ENCODE results near the gene LRRC27. TPM values are rescaled to one million over a fixed set of nuclear protein-coding genes. Genes with fewer than 3 reads are reported as not detected.

Gene LRRC27
- total RNA-seq, 3 donors from 2014 or later: 0.89 to 2.0 (median 1.1) TPM

DNA sequence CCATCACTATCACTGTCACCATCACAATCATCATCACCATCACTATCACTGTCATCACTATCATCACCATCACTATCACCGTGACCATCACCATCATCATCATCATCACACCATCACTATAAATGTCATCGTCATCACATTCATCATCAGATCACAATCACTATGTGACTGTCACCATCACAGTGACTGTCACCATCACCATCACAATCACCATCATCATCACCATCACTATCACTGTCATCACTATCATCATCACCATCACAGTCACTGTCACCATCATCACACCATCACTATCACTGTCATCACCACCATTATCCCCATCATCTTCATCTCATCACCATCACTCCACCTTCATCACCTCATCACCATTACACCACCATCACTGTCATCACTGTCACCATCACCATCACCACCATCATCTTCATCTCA is 96.0 kb downstream of the LRRC27 start:
- ATAC-seq: peak in 1 of 2 donors; percentile 22

GRCh38 chr10:132428486-132428995 is 96.5 kb downstream of the LRRC27 start:
- no peak for DNase-seq
- Mint-ChIP-seq H3K4me1 (ENCODE audit: low read depth) (peaks cover 8% of the 10 kb centered on the region), H3K27me3 (ENCODE audit: low read depth) (no peaks in the 10 kb centered on the region), H3K36me3 (ENCODE audit: insufficient read depth) (no peaks in the 10 kb centered on the region), H3K4me3 (no peak overlapping the region), H3K9me3 (no peaks in the 10 kb centered on the region)
- no peak for ATAC-seq

More for the DNA sequence above, 96.0 kb downstream of the LRRC27 start:
- no peak for DNase-seq
- H3K4me3 Mint-ChIP-seq: no peak overlapping the region
- H3K4me1 Mint-ChIP-seq (ENCODE audit: low read depth): peaks cover 13% of the 10 kb centered on the region
- no peaks in the 10 kb centered on the region for H3K36me3 Mint-ChIP-seq (ENCODE audit: insufficient read depth)
- H3K27me3 Mint-ChIP-seq (ENCODE audit: low read depth): no peaks in the 10 kb centered on the region
- H3K9me3 Mint-ChIP-seq: no peaks in the 10 kb centered on the region

Other genes with a start within 250 kb of the LRRC27 start
- gene DPYSL4, start 145.2 kb upstream of the LRRC27 start, total RNA-seq: 1 to 10 TPM; 1.6 to 6.3 (median 3.4) TPM
- 10 to 100 TPM; 14.8 to 18.0 (median 15.3) TPM for gene STK32C, start 24.2 kb upstream of the LRRC27 start, total RNA-seq
- gene PWWP2B, start 65.0 kb downstream of the LRRC27 start, total RNA-seq: 1 to 10 TPM; 3.3 to 4.3 (median 4.1) TPM
- 1 to 10 TPM; 5.8 to 8.8 (median 6.9) TPM for gene INPP5A, start 205.6 kb downstream of the LRRC27 start, total RNA-seq

Data from activated T-cell treated with anti-CD3 and anti-CD28 coated beads, Interleukin-2, amount 50 U/mL, for 4 hours (primary cell).